Lung (tissue), 12 donors: ENCODE measurements around the gene KIFAP3. TPM values are rescaled to one million over a fixed set of nuclear protein-coding genes. Genes with fewer than 3 reads are reported as not detected.
A peak's percentile ranks its signal among the peaks of the same experiment; 100 is the strongest.
"Not testable (repeated sequence)": the region's sequence is repeated elsewhere in the genome, so short reads cannot be mapped to it uniquely, and the experiment has no call there.

Experiments used
- ATAC-seq: fragments of 200-7000 bp; cut with Tn5 transposase; one replicate; pipeline ENCODE4 v1.9.1; 2020; ENCODE audit warnings: moderate number of reproducible peaks; ENCODE audit not compliant: insufficient read depth, low FRiP score
- DNase-seq, 3 donors: peaks; one replicate each; pipeline ENCODE4 v3.0.0-alpha.2; 2013 to 2017
- H3K27ac ChIP-seq, 2 donors: one replicate each; pipeline ENCODE4 v1.5.1; 2013; ENCODE audit warnings: mild to moderate bottlenecking in 2 of 2, moderate library complexity in 2 of 2, control low read depth in 1 of 2, inconsistent platforms in 1 of 2, low read depth in 1 of 2, low read length in 1 of 2
- H3K27me3 ChIP-seq, 3 donors: one replicate each; pipeline ENCODE4 v1.5.1; 2013; ENCODE audit warnings: low read length in 2 of 3; ENCODE audit not compliant: control insufficient read depth in 3 of 3, insufficient read depth in 3 of 3
- H3K36me3 ChIP-seq, 4 donors: one replicate each; pipeline ENCODE4 v1.5.1; 2013; ENCODE audit warnings: low read length in 4 of 4, mild to moderate bottlenecking in 1 of 4, moderate library complexity in 1 of 4; ENCODE audit not compliant: control insufficient read depth in 4 of 4, insufficient read depth in 4 of 4
- H3K4me1 ChIP-seq, 5 donors: one replicate each; pipeline ENCODE4 v1.5.1; 2013; ENCODE audit warnings: low read length in 5 of 5, mild to moderate bottlenecking in 2 of 5, moderate library complexity in 1 of 5; ENCODE audit not compliant: control insufficient read depth in 5 of 5, insufficient read depth in 5 of 5
- H3K4me3 ChIP-seq: one replicate; pipeline ENCODE4 v1.5.1; 2013; ENCODE audit warnings: mild to moderate bottlenecking, control low read depth, moderate library complexity
- H3K9ac ChIP-seq, 2 donors: one replicate each; pipeline ENCODE4 v1.5.1; 2013; ENCODE audit warnings: low read length in 2 of 2, control low read depth in 1 of 2; ENCODE audit not compliant: insufficient read depth in 1 of 2
- H3K9me3 ChIP-seq, 4 donors: one replicate each; pipeline ENCODE4 v1.5.1; 2013; ENCODE audit warnings: low read length in 3 of 4, mild to moderate bottlenecking in 1 of 4, moderate library complexity in 1 of 4; ENCODE audit not compliant: control insufficient read depth in 4 of 4, insufficient read depth in 3 of 4
- WGBS, 2 donors: extraction: QIAGEN DNeasy Blood & Tissue Kit; methylation state at CpG; one replicate each; pipeline ENCODE4 v1.1.7; 2013; 5-methylcytosine and 5-hydroxymethylcytosine counted together
- polyA plus RNA-seq, 2 donors: library from polyadenylated mRNA; stranded (reverse); fragments of 200-250 nt; gene quantifications; one replicate each; pipeline ENCODE4 v1.2.1, GENCODE V29; 2013
- total RNA-seq, 2 donors: library from RNA; depleted of rRNA in 1 of 2; stranded (reverse); fragments of >200 nt in 1 of 2; gene quantifications; one replicate each; pipeline ENCODE4 v1.2.1, GENCODE V29; 2014 to 2021
- TF ChIP-seq, protein P1 (sequence below): IDR thresholded peaks from 2 replicates; pipeline ENCODE4 v1.5.1; 2012; ENCODE audit warnings: mild to moderate bottlenecking; ENCODE audit errors: control extremely low read depth, extremely low read depth
- donor health status: control.
- donor health status: control.
- donor health status: Bipolar disorder and iron deficiency.
- donor health status: healthy.
- donor health status: DM: yes; HTN: yes; CAD: no.

Gene KIFAP3
- total and polyA plus RNA-seq, 4 donors = 11.5 to 48.4 (median 17.3) TPM

DNA sequence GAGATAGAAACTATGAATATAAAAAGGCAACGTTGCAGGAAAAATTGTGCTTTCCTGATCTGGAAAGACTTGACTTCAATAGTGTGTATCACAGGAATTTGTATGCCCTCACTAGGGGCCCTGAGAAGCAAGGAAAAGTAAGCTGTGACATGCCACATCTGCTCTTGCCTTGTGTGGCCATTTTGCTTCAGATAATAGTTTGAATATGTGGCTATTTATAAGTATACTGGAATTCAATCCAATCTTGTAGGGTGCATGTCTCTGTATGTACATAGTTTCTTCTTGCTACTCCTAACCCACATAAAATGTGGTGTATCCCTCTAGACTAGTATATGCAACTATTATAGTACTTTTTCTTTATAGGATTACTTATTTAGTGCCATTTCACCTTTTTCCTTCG, 149.7 kb downstream of the KIFAP3 start:
- peaks cover 0 to 4% (median 2%) of the 10 kb centered on the region in 4 donors for H3K36me3 ChIP-seq
- no peaks in the 10 kb centered on the region for H3K9me3 ChIP-seq
- WGBS, 2 donors = 69 to 79% methylated on average over 2 of the region's 2 CpGs
- H3K9ac ChIP-seq = no peak overlapping the region
- no peak overlapping the region for H3K27ac ChIP-seq
- H3K27me3 ChIP-seq = no peaks in the 10 kb centered on the region
- no peak overlapping the region for H3K4me3 ChIP-seq
- ATAC-seq (no peak), DNase-seq (peak in 2 of 3 donors; percentile 13 to 19)
- peaks cover 0 to 6% (median 0%) of the 10 kb centered on the region in 5 donors for H3K4me1 ChIP-seq
- TF ChIP-seq, protein P1, sequence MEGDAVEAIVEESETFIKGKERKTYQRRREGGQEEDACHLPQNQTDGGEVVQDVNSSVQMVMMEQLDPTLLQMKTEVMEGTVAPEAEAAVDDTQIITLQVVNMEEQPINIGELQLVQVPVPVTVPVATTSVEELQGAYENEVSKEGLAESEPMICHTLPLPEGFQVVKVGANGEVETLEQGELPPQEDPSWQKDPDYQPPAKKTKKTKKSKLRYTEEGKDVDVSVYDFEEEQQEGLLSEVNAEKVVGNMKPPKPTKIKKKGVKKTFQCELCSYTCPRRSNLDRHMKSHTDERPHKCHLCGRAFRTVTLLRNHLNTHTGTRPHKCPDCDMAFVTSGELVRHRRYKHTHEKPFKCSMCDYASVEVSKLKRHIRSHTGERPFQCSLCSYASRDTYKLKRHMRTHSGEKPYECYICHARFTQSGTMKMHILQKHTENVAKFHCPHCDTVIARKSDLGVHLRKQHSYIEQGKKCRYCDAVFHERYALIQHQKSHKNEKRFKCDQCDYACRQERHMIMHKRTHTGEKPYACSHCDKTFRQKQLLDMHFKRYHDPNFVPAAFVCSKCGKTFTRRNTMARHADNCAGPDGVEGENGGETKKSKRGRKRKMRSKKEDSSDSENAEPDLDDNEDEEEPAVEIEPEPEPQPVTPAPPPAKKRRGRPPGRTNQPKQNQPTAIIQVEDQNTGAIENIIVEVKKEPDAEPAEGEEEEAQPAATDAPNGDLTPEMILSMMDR = no peak

DNA sequence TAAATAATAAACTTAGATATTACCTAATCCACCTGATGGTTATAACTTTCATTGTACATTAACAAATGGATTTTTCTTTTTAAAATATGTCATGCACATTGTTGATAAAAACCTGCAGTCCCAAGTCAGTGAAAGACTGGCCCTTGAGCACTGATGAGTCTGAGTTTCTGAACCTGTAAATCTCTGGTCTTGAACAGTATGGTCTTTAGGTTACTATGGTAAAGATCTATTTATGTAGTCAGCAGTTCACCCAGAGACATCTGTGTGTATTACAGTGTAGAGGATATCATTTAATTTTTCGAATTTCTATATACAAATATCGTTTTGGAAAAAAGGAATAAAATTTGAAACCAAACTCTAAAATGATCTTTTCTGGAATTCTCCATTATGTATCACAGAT, 150.4 kb downstream of the KIFAP3 start:
- TF ChIP-seq, protein P1 = no peak
- DNase-seq = no peak
- Histone ChIP-seq H3K36me3 (peaks cover 0 to 6% (median 2%) of the 10 kb centered on the region in 4 donors), H3K4me3 (no peak overlapping the region), H3K9me3 (no peaks in the 10 kb centered on the region), H3K9ac (no peak overlapping the region), H3K4me1 (peaks cover 0 to 6% (median 0%) of the 10 kb centered on the region in 5 donors), H3K27ac (no peak overlapping the region), H3K27me3 (no peaks in the 10 kb centered on the region)
- no peak for ATAC-seq
- 97 to 99% methylated on average over 2 of the region's 2 CpGs for WGBS, 2 donors

DNA sequence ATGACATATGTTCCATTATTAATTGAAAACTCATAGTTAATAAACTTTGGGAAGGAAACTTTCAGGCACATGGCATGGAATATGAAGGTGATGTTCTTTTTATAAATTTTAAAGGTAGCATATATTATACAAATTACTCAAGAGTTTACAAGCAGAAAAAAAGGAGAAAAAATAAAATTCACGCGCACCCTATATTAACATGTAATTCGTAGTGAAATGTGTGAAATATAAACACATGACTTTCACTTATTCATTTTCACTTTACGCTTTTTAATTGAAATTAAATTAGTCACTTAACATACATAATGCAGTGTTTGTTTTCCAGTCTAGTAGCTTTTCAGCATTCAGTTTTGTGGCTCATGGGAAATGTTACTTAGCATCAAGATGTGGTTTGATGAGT, 153.4 kb downstream of the KIFAP3 start:
- H3K4me1 ChIP-seq = peaks cover 0 to 6% (median 0%) of the 10 kb centered on the region in 5 donors
- no peak overlapping the region for H3K4me3 ChIP-seq
- no peak for DNase-seq
- TF ChIP-seq, protein P1 = no peak
- ATAC-seq = no peak
- H3K36me3 ChIP-seq = peaks cover 0 to 6% (median 2%) of the 10 kb centered on the region in 4 donors
- no peak overlapping the region for H3K9ac ChIP-seq
- no peak overlapping the region for H3K27ac ChIP-seq
- WGBS, 2 donors = 96 to 97% methylated on average over 4 of the region's 4 CpGs
- no peaks in the 10 kb centered on the region for H3K9me3 ChIP-seq
- no peaks in the 10 kb centered on the region for H3K27me3 ChIP-seq

DNA sequence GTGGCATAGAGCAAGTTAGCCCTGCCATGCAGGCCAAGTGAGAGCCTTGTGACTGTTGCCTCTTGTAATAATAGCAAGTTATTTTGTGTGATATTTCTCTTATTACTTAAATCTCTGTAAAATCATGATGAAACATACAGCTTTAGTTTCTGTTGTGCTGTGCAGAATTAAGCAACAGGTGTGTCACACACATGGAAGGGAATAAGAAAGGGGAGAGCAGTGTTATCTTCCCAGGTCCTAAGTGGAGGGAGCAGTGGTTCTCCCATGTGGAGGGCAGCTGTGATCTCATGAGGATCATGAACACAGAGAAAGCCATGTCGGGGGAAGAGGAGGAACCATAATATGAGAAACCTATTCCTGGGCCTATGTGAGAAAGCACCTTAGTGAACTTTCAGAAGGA, 155.6 kb downstream of the KIFAP3 start:
- Histone ChIP-seq H3K36me3 (peaks cover 0 to 6% (median 2%) of the 10 kb centered on the region in 4 donors), H3K27me3 (no peaks in the 10 kb centered on the region), H3K4me1 (no peaks in the 10 kb centered on the region), H3K4me3 (no peak overlapping the region), H3K9me3 (no peaks in the 10 kb centered on the region), H3K9ac (no peak overlapping the region), H3K27ac (no peak overlapping the region)
- 83 to 88% methylated on average over 1 of the region's 1 CpG for WGBS, 2 donors
- ATAC-seq = no peak
- DNase-seq = no peak
- TF ChIP-seq, protein P1 = no peak

DNA sequence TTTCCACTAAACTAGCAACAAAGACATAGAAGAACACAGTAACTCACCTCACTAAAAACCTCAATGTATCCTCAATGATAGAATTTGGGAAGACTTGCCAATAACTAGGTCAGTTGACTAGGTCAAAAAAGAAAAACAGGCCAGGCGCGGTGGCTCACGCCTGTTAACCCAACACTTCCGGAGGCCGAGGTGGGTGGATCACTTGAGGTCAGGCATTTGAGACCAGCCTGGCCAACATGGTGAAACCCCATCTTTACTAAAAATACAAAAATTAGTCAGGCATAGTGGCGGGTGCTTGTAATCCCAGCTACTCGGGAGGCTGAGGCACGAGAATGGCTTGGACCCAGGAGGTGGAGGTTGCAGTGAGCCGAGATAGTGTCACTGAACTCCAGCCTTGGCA, 156.3 kb downstream of the KIFAP3 start:
- not testable (repeated sequence) for DNase-seq, H3K4me3 ChIP-seq, H3K4me1 ChIP-seq, H3K9me3 ChIP-seq, ATAC-seq, H3K27me3 ChIP-seq, H3K36me3 ChIP-seq, H3K9ac ChIP-seq, H3K27ac ChIP-seq
- 92 to 96% methylated on average over 9 of the region's 9 CpGs for WGBS, 2 donors
